HG03378 (cell line): Measurements from ENCODE around the gene ADAMTSL3.
A peak's percentile ranks its signal among the peaks of the same experiment; 100 is the strongest.
"Not testable (repeated sequence)": the region's sequence is repeated elsewhere in the genome, so short reads cannot be mapped to it uniquely, and the experiment has no call there.

Experiments used
- ATAC-seq: cut with Tn5 transposase; IDR thresholded peaks from one replicate; pipeline ENCODE4 v1.9.1; 2021; ENCODE audit warnings: mild to moderate bottlenecking, moderate library complexity; ENCODE audit not compliant: unreplicated experiment

Gene ADAMTSL3

DNA sequence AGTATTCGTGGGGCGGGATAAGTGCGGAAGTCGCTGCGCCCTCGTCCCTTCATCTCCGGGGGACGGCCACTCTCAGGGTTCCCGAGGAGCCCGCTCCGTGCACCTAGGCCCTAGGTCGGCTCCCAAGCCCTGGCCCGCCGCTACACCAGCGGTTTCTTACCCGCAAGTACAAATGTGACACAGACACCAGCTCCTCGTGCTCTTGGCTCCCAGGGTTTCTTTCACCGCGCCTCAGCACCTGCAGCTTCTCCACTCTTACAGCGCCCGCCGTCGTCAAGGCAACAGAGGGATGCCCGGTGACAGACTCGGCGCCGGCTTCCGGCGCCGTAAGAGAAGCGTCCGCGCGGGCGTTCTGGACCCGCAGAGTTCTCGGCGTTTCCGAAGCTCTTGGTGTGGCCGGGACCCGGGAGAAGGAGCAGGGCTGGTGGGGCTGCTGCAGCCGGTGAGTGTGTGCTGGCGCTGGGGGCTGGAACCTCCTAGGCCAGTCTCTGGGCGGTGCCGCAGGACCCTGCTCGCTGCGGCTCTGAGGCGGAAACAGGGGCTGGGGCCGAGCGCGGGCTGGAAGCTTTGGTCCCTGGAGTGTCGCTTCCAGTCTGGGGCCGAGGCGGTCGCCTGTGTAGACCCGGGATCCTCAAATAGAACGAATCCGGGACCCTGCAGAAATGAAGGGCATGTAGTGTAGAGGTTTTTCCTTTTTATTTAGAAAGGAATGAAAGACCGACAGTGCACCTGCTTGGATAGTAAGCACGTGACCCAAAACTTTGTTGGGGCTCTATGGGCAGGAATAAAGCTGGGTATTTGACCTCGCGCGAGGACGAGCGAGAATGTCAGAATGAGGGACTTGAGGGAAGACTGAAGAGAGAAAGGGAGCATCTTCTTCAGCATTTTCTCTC, 426.2 kb downstream of the ADAMTSL3 start:
- ATAC-seq = peak; percentile 49

DNA sequence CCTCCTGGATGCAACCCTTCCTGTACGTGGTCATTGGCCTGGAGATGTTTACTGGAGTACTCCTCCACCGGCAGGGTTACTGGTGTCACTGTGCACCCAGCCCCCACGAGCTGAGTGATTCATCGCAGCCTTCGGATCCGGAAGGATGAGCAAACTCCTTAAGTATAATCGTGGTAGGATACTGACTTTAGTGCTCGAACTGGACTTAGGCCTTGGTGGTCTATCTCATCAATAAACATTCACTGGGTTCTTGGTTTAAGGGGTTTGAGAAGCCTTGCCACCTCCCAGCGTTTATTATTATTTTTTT, 426.8 kb downstream of the ADAMTSL3 start:
- ATAC-seq = not testable (repeated sequence)

DNA sequence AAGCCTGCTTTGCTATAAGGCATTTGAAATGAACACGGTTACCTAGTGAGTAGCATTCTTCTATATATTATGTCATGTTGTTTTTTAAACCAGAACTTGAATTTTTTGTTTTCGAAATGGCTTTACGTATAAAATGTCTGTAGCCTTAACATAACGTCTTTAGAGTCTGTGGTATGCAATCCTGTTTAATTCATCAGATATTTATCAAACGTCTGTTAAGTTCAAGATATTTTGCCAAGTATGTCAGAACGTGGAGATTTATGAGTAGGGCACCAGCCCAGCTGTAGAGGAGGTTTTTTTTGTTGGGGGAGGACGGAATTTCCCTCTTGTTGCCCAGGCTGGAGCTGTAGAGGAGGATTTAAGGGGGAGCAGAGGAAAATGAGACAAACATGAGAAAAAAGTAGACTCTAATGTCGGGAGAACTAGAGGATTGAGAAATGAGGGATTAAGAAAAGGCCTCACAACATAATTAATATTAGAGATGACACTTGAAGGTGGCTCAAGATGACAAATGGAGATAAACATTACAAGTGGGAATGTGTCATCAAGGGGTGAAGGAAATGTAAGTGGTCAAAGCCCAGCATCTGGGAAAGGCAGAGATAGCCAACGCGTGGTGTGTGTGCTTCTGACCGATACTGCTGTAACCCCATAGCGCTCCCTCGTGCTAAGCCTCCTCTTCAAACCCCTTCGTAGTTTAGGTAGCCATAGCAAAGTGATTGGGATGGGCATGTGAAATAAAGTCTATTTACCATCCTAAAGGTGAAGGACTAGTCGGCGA, 427.7 kb downstream of the ADAMTSL3 start:
- ATAC-seq = no peak

DNA sequence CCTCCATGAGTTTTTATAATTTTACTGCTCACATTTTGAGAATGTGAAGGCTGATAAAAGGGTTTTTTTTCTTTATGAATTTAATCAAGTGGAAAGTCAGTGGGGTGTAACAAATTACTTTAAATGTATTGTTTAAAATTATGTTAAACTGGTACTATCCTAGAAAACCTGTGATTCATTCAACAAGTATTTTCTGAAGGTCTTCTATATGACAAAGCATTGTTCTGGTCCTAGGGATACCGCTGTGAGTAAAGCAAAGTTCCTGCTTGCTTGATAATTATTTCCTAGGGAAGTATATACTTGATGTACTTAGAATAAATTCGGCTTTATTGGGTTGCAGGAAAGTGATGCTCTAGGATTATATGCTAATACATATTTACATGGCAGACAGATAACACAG, 428.8 kb downstream of the ADAMTSL3 start:
- no peak for ATAC-seq

DNA sequence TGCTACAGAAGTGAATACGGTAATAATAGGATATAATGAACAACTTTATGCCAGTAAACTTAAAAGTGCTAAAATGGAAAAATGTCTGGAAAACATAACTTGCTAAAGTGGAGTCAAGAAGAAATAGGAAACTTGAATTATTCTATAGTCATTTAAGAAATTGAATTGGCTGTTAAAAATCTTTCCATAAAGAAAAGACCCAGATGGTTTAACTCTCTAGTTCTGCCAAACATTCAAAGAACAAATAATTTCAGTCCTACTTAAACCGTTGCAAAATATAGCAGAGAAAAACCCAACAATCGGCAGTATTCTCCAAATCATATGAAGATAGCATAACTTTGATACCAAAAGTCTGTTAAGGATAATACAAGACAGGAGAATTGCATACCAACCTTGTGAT, 432.1 kb downstream of the ADAMTSL3 start:
- not testable (repeated sequence) for ATAC-seq
